ENCODE measurements around the gene PPP3CA. TPM values are rescaled to one million over a fixed set of nuclear protein-coding genes. Genes with fewer than 3 reads are reported as not detected.

The PPP3CA gene
- 24.8 TPM for polyA plus RNA-seq (2013, experiment 1 of 2)
- 28.8 TPM for polyA plus RNA-seq (2013, experiment 2 of 2)

- peaks cover 25% of the 10 kb centered on the region for H3K27me3 ChIP-seq (ENCODE audit: insufficient read depth, low read length)
- peak within 1 kb of the TSS; percentile 90 for H3K4me3 ChIP-seq (ENCODE audit: low read length)
- peaks cover 10% of the 10 kb centered on the region for H3K4me1 ChIP-seq (ENCODE audit: insufficient read depth, low read length)
- under 1% methylated on average over 41 of the region's 41 CpGs for WGBS
- H3K36me3 ChIP-seq (ENCODE audit: insufficient read depth, low read length), result no peaks in the 10 kb centered on the region
- peak within 1 kb of the TSS; percentile 72 for H3K27ac ChIP-seq (ENCODE audit: low read depth, low read length)
- H3K9ac ChIP-seq (ENCODE audit: low read depth, low read length), result peak within 1 kb of the TSS; percentile 73
- no peaks in the 10 kb centered on the region for H3K9me3 ChIP-seq (ENCODE audit: insufficient read depth, low read depth, low read length)
Observed at GRCh38 chr4:101347267-101347556, at the start of gene PPP3CA. TSS of gene PPP3CA (minus strand) at chr4:101347526.

GRCh38 chr4:101393256-101393655 lies 45.9 kb upstream of the PPP3CA start:
- 69% methylated on average over 2 of the region's 2 CpGs for WGBS
- no peak overlapping the region for H3K4me3 ChIP-seq (ENCODE audit: low read length)
- no peak overlapping the region for H3K9ac ChIP-seq (ENCODE audit: low read depth, low read length)
- no peaks in the 10 kb centered on the region for H3K4me1 ChIP-seq (ENCODE audit: insufficient read depth, low read length)
- no peaks in the 10 kb centered on the region for H3K36me3 ChIP-seq (ENCODE audit: insufficient read depth, low read length)
- no peak overlapping the region for H3K27ac ChIP-seq (ENCODE audit: low read depth, low read length)
- no peaks in the 10 kb centered on the region for H3K9me3 ChIP-seq (ENCODE audit: insufficient read depth, low read depth, low read length)
- no peaks in the 10 kb centered on the region for H3K27me3 ChIP-seq (ENCODE audit: insufficient read depth, low read length)

GRCh38 chr4:101370663-101371210 lies 23.4 kb upstream of the PPP3CA start:
- H3K9me3 ChIP-seq (ENCODE audit: insufficient read depth, low read depth, low read length), result no peaks in the 10 kb centered on the region

GRCh38 chr4:101367201-101367600 lies 19.9 kb upstream of the PPP3CA start:
- no peaks in the 10 kb centered on the region for H3K36me3 ChIP-seq (ENCODE audit: insufficient read depth, low read length)
- no peak overlapping the region for H3K27ac ChIP-seq (ENCODE audit: low read depth, low read length)
- no peak overlapping the region for H3K4me3 ChIP-seq (ENCODE audit: low read length)
- WGBS, result 84% methylated on average over 1 of the region's 1 CpG
- H3K9me3 ChIP-seq (ENCODE audit: insufficient read depth, low read depth, low read length), result no peaks in the 10 kb centered on the region
- H3K4me1 ChIP-seq (ENCODE audit: insufficient read depth, low read length), result peaks cover 8% of the 10 kb centered on the region
- H3K9ac ChIP-seq (ENCODE audit: low read depth, low read length), result no peak overlapping the region
- no peaks in the 10 kb centered on the region for H3K27me3 ChIP-seq (ENCODE audit: insufficient read depth, low read length)

More at GRCh38 chr4:101370663-101371210, 23.4 kb upstream of the PPP3CA start:
- Histone ChIP-seq H3K27me3 (ENCODE audit: insufficient read depth, low read length) (no peaks in the 10 kb centered on the region), H3K36me3 (ENCODE audit: insufficient read depth, low read length) (no peaks in the 10 kb centered on the region), H3K9ac (ENCODE audit: low read depth, low read length) (no peak overlapping the region), H3K27ac (ENCODE audit: low read depth, low read length) (no peak overlapping the region), H3K4me3 (ENCODE audit: low read length) (no peak overlapping the region), H3K4me1 (ENCODE audit: insufficient read depth, low read length) (peaks cover 8% of the 10 kb centered on the region)
- 91% methylated on average over 4 of the region's 5 CpGs for WGBS

GRCh38 chr4:101366331-101366730 lies 19.0 kb upstream of the PPP3CA start:
- Histone ChIP-seq H3K27me3 (ENCODE audit: insufficient read depth, low read length) (no peaks in the 10 kb centered on the region), H3K4me3 (ENCODE audit: low read length) (no peak overlapping the region), H3K27ac (ENCODE audit: low read depth, low read length) (no peak overlapping the region), H3K9me3 (ENCODE audit: insufficient read depth, low read depth, low read length) (no peaks in the 10 kb centered on the region), H3K36me3 (ENCODE audit: insufficient read depth, low read length) (no peaks in the 10 kb centered on the region), H3K9ac (ENCODE audit: low read depth, low read length) (no peak overlapping the region), H3K4me1 (ENCODE audit: insufficient read depth, low read length) (peaks cover 8% of the 10 kb centered on the region)

GRCh38 chr4:101357751-101358150 lies 10.4 kb upstream of the PPP3CA start:
- H3K27ac ChIP-seq (ENCODE audit: low read depth, low read length), result no peak overlapping the region
- H3K4me1 ChIP-seq (ENCODE audit: insufficient read depth, low read length), result peaks cover 8% of the 10 kb centered on the region; the same call in 1 of the 2 replicates
- H3K4me3 ChIP-seq (ENCODE audit: low read length), result no peak overlapping the region
- H3K9me3 ChIP-seq (ENCODE audit: insufficient read depth, low read depth, low read length), result no peaks in the 10 kb centered on the region
- 70% methylated on average over 3 of the region's 3 CpGs for WGBS
- H3K27me3 ChIP-seq (ENCODE audit: insufficient read depth, low read length), result no peaks in the 10 kb centered on the region
- H3K36me3 ChIP-seq (ENCODE audit: insufficient read depth, low read length), result no peaks in the 10 kb centered on the region
- H3K9ac ChIP-seq (ENCODE audit: low read depth, low read length), result no peak overlapping the region

- Histone ChIP-seq H3K9ac (ENCODE audit: low read depth, low read length) (no peak overlapping the region), H3K27me3 (ENCODE audit: insufficient read depth, low read length) (no peaks in the 10 kb centered on the region), H3K9me3 (ENCODE audit: insufficient read depth, low read depth, low read length) (no peaks in the 10 kb centered on the region), H3K36me3 (ENCODE audit: insufficient read depth, low read length) (no peaks in the 10 kb centered on the region), H3K4me1 (ENCODE audit: insufficient read depth, low read length) (peaks cover 8% of the 10 kb centered on the region; the same call in 1 of the 2 replicates), H3K4me3 (ENCODE audit: low read length) (no peak overlapping the region), H3K27ac (ENCODE audit: low read depth, low read length) (no peak overlapping the region)
Observed at GRCh38 chr4:101356928-101357327, 9.6 kb upstream of the PPP3CA start.

- WGBS, result 83% methylated on average over 5 of the region's 8 CpGs
- Histone ChIP-seq H3K27me3 (ENCODE audit: insufficient read depth, low read length) (0 out of 2 replicates have a peak, but pooled peaks cover under 1% of the 10 kb centered on the region), H3K4me3 (ENCODE audit: low read length) (no peak overlapping the region), H3K9ac (ENCODE audit: low read depth, low read length) (no peak overlapping the region), H3K4me1 (ENCODE audit: insufficient read depth, low read length) (peaks cover 8% of the 10 kb centered on the region; the same call in 1 of the 2 replicates), H3K27ac (ENCODE audit: low read depth, low read length) (no peak overlapping the region), H3K36me3 (ENCODE audit: insufficient read depth, low read length) (no peaks in the 10 kb centered on the region), H3K9me3 (ENCODE audit: insufficient read depth, low read depth, low read length) (no peaks in the 10 kb centered on the region)
Observed at GRCh38 chr4:101355767-101356702, 8.7 kb upstream of the PPP3CA start.

GRCh38 chr4:101355246-101355645 lies 7.9 kb upstream of the PPP3CA start:
- H3K36me3 ChIP-seq (ENCODE audit: insufficient read depth, low read length), result no peaks in the 10 kb centered on the region
- H3K4me3 ChIP-seq (ENCODE audit: low read length), result no peak overlapping the region
- H3K9me3 ChIP-seq (ENCODE audit: insufficient read depth, low read depth, low read length), result no peaks in the 10 kb centered on the region
- no peak overlapping the region for H3K27ac ChIP-seq (ENCODE audit: low read depth, low read length)
- WGBS, result 87% methylated on average over 2 of the region's 3 CpGs
- H3K4me1 ChIP-seq (ENCODE audit: insufficient read depth, low read length), result peaks cover 8% of the 10 kb centered on the region; the same call in 1 of the 2 replicates
- H3K27me3 ChIP-seq (ENCODE audit: insufficient read depth, low read length), result peaks cover 8% of the 10 kb centered on the region; the same call in 1 of the 2 replicates
- no peak overlapping the region for H3K9ac ChIP-seq (ENCODE audit: low read depth, low read length)

GRCh38 chr4:101349801-101350064 lies 2.4 kb upstream of the PPP3CA start:
- Histone ChIP-seq H3K4me3 (ENCODE audit: low read length) (no peak overlapping the region), H3K36me3 (ENCODE audit: insufficient read depth, low read length) (no peaks in the 10 kb centered on the region), H3K27ac (ENCODE audit: low read depth, low read length) (no peak overlapping the region), H3K4me1 (ENCODE audit: insufficient read depth, low read length) (peaks cover 10% of the 10 kb centered on the region), H3K9me3 (ENCODE audit: insufficient read depth, low read depth, low read length) (no peaks in the 10 kb centered on the region), H3K9ac (ENCODE audit: low read depth, low read length) (no peak overlapping the region), H3K27me3 (ENCODE audit: insufficient read depth, low read length) (peaks cover 25% of the 10 kb centered on the region)
- 95% methylated on average over 1 of the region's 2 CpGs for whole genome bisulfite sequencing

- no peak overlapping the region for H3K9ac ChIP-seq (ENCODE audit: low read depth, low read length)
Observed at GRCh38 chr4:101348995-101349800, 1.9 kb upstream of the PPP3CA start.

More at GRCh38 chr4:101348995-101349800, 1.9 kb upstream of the PPP3CA start:
- Histone ChIP-seq H3K4me1 (ENCODE audit: insufficient read depth, low read length) (peaks cover 10% of the 10 kb centered on the region), H3K36me3 (ENCODE audit: insufficient read depth, low read length) (no peaks in the 10 kb centered on the region), H3K27me3 (ENCODE audit: insufficient read depth, low read length) (peaks cover 25% of the 10 kb centered on the region), H3K9me3 (ENCODE audit: insufficient read depth, low read depth, low read length) (no peaks in the 10 kb centered on the region), H3K27ac (ENCODE audit: low read depth, low read length) (no peak overlapping the region), H3K4me3 (ENCODE audit: low read length) (peak overlapping the region; percentile 72; the same call in 1 of the 2 replicates)
- 91% methylated on average over 5 of the region's 5 CpGs for WGBS

Data from HUES64 (cell line).